Measurements from ENCODE around the gene TMEM95. TPM values are rescaled to one million over a fixed set of nuclear protein-coding genes. Genes with fewer than 3 reads are reported as not detected.

Gene TMEM95
- total RNA-seq, 3 donors from 2014 or later: 0.26 TPM; not detected in 2

- ATAC-seq (peak; percentile 95), DNase-seq (peak; percentile 95 to 96 (median 96))
- intact Hi-C loops (cut with DNase I, micrococcal nuclease): no loop called here
- Histone ChIP-seq H3K9me3 (no peaks in the 10 kb centered on the region), H3K4me1 (ENCODE audit: low read depth) (peaks cover 18% of the 10 kb centered on the region), H3K4me3 (peak within 1 kb of the TSS; percentile 81), H3K36me3 (ENCODE audit: low read depth) (peaks cover 8% of the 10 kb centered on the region)
- no peak for TF ChIP-seq CTCF (IDR thresholded peaks at IDR 0.05)
These were observed 40.0 kb upstream of the TMEM95 start, which contains the start of gene GPS2 for GRCh38 chr17:7314719-7315569. GPS2 (minus strand) TSS chr17:7315360; CDS start chr17:7315052, 308 bp downstream.

- no peak for TF ChIP-seq CTCF (IDR thresholded peaks at IDR 0.05)
- peak; percentile 5 for ATAC-seq
- Histone ChIP-seq H3K4me3 (peak overlapping the region; percentile 81), H3K4me1 (ENCODE audit: low read depth) (peaks cover 12% of the 10 kb centered on the region), H3K9me3 (no peaks in the 10 kb centered on the region), H3K36me3 (ENCODE audit: low read depth) (peaks cover 8% of the 10 kb centered on the region)
- intact Hi-C loops (cut with DNase I, micrococcal nuclease): no loop called here
- peak in 2 of 3 donors; percentile 34 to 74 for DNase-seq
These were observed 39.3 kb upstream of the TMEM95 start for GRCh38 chr17:7315570-7316235.

- intact Hi-C loops (cut with DNase I, micrococcal nuclease): no loop called here
- H3K36me3 ChIP-seq (ENCODE audit: low read depth): peaks cover 4% of the 10 kb centered on the region
- ATAC-seq: no peak
- H3K4me3 ChIP-seq: no peak overlapping the region
- peaks cover 12% of the 10 kb centered on the region for H3K4me1 ChIP-seq (ENCODE audit: low read depth)
- no peaks in the 10 kb centered on the region for H3K9me3 ChIP-seq
- no peak for TF ChIP-seq CTCF (IDR thresholded peaks at IDR 0.05)
- no peak for DNase-seq
These were observed 37.7 kb upstream of the TMEM95 start for GRCh38 chr17:7317161-7317803.

GRCh38 chr17:7318121-7318860, 36.7 kb upstream of the TMEM95 start:
- ATAC-seq (no peak), DNase-seq (no peak)
- Histone ChIP-seq H3K4me1 (ENCODE audit: low read depth) (peaks cover 9% of the 10 kb centered on the region), H3K36me3 (ENCODE audit: low read depth) (peaks cover 5% of the 10 kb centered on the region), H3K9me3 (no peaks in the 10 kb centered on the region), H3K4me3 (no peak overlapping the region)
- no peak for TF ChIP-seq CTCF (IDR thresholded peaks at IDR 0.05)
- intact Hi-C loops (cut with DNase I, micrococcal nuclease): no loop called here

GRCh38 chr17:7321466-7321865, 33.5 kb upstream of the TMEM95 start:
- H3K36me3 ChIP-seq (ENCODE audit: low read depth): peaks cover 5% of the 10 kb centered on the region
- no peaks in the 10 kb centered on the region for H3K4me1 ChIP-seq (ENCODE audit: low read depth)
- no peak overlapping the region for H3K4me3 ChIP-seq
- intact Hi-C loops (cut with DNase I, micrococcal nuclease): no loop called here
- no peak for ATAC-seq
- no peak for DNase-seq
- no peaks in the 10 kb centered on the region for H3K9me3 ChIP-seq
- TF ChIP-seq CTCF (IDR thresholded peaks at IDR 0.05): no peak
